Neural cell (in vitro differentiated cells): ENCODE measurements around the gene MTX3. TPM values are rescaled to one million over a fixed set of nuclear protein-coding genes. Genes with fewer than 3 reads are reported as not detected.

Source experiments
- H2AFZ ChIP-seq: fragments of 200-600, 300-800 bp; sonication (generic), shearing (Covaris generic); 2 replicates; pipeline ENCODE4 v1.6.0; 2014; ENCODE audit warnings: low read depth, mild to moderate bottlenecking, antibody characterized with exemption, low read length, moderate library complexity
- H3F3A ChIP-seq: fragments of 200-600 bp; shearing (Covaris generic); 2 replicates; pipeline ENCODE4 v1.6.1; 2016; ENCODE audit warnings: mild to moderate bottlenecking, moderate library complexity, mixed read lengths, antibody characterized with exemption, low read length; ENCODE audit not compliant: insufficient read depth, poor library complexity, severe bottlenecking
- H3K27ac ChIP-seq: fragments of 200-600, 300-800 bp; sonication (generic), shearing (Covaris generic); 2 replicates; pipeline ENCODE4 v1.5.1; 2014; ENCODE audit warnings: mild to moderate bottlenecking, low read length, moderate library complexity
- H3K27me3 ChIP-seq: fragments of 300-800, 200-600 bp; sonication (generic), shearing (Covaris generic); 2 replicates; pipeline ENCODE4 v1.6.0; 2014; ENCODE audit warnings: mild to moderate bottlenecking, low read depth, low read length, moderate library complexity; ENCODE audit not compliant: insufficient read depth
- H3K36me3 ChIP-seq: fragments of 300-800, 200-600 bp; sonication (generic), shearing (Covaris generic); 2 replicates; pipeline ENCODE4 v1.5.1; 2014; ENCODE audit warnings: mild to moderate bottlenecking, antibody characterized with exemption, low read length, moderate library complexity; ENCODE audit not compliant: insufficient read depth
- H3K4me2 ChIP-seq: fragments of 300-800, 200-600 bp; sonication (generic), shearing (Covaris generic); 2 replicates; pipeline ENCODE4 v1.6.0; 2014; ENCODE audit warnings: mild to moderate bottlenecking, low read length
- H3K4me3 ChIP-seq: fragments of 300-800, 200-600 bp; sonication (generic), shearing (Covaris generic); 2 replicates; pipeline ENCODE4 v1.5.1; 2014; ENCODE audit warnings: mild to moderate bottlenecking, low read length, moderate library complexity
- H3K79me2 ChIP-seq: fragments of 200-600 bp; shearing (Covaris generic); replicated peaks from 2 replicates; pipeline ENCODE4 v1.6.0; 2014; ENCODE audit warnings: mild to moderate bottlenecking, low read length, moderate library complexity; ENCODE audit not compliant: insufficient read depth
- H3K9ac ChIP-seq: fragments of 300-800, 200-600 bp; sonication (generic), shearing (Covaris generic); 2 replicates; pipeline ENCODE4 v1.6.1; 2016; ENCODE audit warnings: mild to moderate bottlenecking, low read length, mixed read lengths
- H3K9me2 ChIP-seq: fragments of 200-600 bp; shearing (Covaris generic); 2 replicates; pipeline ENCODE4 v1.6.1; 2016; ENCODE audit warnings: mild to moderate bottlenecking, low read length, mixed read lengths; ENCODE audit not compliant: insufficient read depth
- H3K9me3 ChIP-seq: fragments of 200-600, 300-800 bp; sonication (generic), shearing (Covaris generic); 2 replicates; pipeline ENCODE4 v1.6.1; 2016; ENCODE audit warnings: mild to moderate bottlenecking, mixed run types, low read length, moderate library complexity, mixed read lengths
- H4K20me1 ChIP-seq: fragments of 200-600 bp; shearing (Covaris generic); 2 replicates; pipeline ENCODE4 v1.6.1; 2016; ENCODE audit warnings: mild to moderate bottlenecking, mixed run types; ENCODE audit not compliant: insufficient read depth
- CTCF ChIP-seq: fragments of 450-650 bp; IDR thresholded peaks from 2 replicates; pipeline ENCODE4 v1.5.1; 2014; ENCODE audit warnings: antibody characterized with exemption, mild to moderate bottlenecking, moderate library complexity; ENCODE audit not compliant: poor library complexity, severe bottlenecking
- EP300 ChIP-seq: fragments of 450-650 bp; conservative IDR thresholded peaks from 2 replicates; pipeline ENCODE4 v1.6.1; 2014; ENCODE audit warnings: antibody characterized with exemption, mild to moderate bottlenecking, moderate library complexity; ENCODE audit not compliant: poor library complexity, severe bottlenecking
- EZH2 ChIP-seq: fragments of 200-600, 300-800 bp; shearing (Covaris generic), sonication (generic); IDR thresholded peaks from 2 replicates; pipeline ENCODE4 v1.6.1; 2014; ENCODE audit warnings: antibody characterized with exemption, low read length, borderline replicate concordance, mild to moderate bottlenecking; ENCODE audit not compliant: insufficient read depth, poor library complexity, severe bottlenecking
- MXI1 ChIP-seq: fragments of 450-650 bp; conservative IDR thresholded peaks from 2 replicates; pipeline ENCODE4 v1.6.1; 2014; ENCODE audit warnings: antibody characterized with exemption, mild to moderate bottlenecking; ENCODE audit not compliant: poor library complexity, severe bottlenecking
- POLR2AphosphoS5 ChIP-seq: IDR thresholded peaks from 2 replicates; pipeline ENCODE4 v1.6.1; 2012
- RAD21 ChIP-seq: fragments of 450-650 bp; conservative IDR thresholded peaks from 2 replicates; pipeline ENCODE4 v1.6.1; 2014; ENCODE audit warnings: antibody characterized with exemption, mild to moderate bottlenecking, moderate library complexity
- REST ChIP-seq: IDR thresholded peaks from 2 replicates; pipeline ENCODE4 v1.6.1; 2012; ENCODE audit warnings: borderline replicate concordance
- SMC3 ChIP-seq: fragments of 450-650 bp; conservative IDR thresholded peaks from 2 replicates; pipeline ENCODE4 v1.6.1; 2014; ENCODE audit warnings: antibody characterized with exemption, mild to moderate bottlenecking, moderate library complexity; ENCODE audit not compliant: poor library complexity
- TAF1 ChIP-seq: IDR thresholded peaks from 2 replicates; pipeline ENCODE4 v1.6.1; 2012; ENCODE audit warnings: low read depth
- polyA plus RNA-seq: library from polyadenylated mRNA; depleted of rRNA; stranded (reverse); fragments of >200 nt; gene quantifications from 2 replicates; pipeline ENCODE4 v1.2.3, GENCODE V29; 2014

MTX3 gene
- polyA plus RNA-seq, 1 donor from 2014 or later, result 20.8 TPM

GRCh38 chr5:79938468-79938867, 52.6 kb downstream of the MTX3 start:
- no peaks in the 10 kb centered on the region for H3K9me2 ChIP-seq
- H4K20me1 ChIP-seq, result no peaks in the 10 kb centered on the region
- no peak overlapping the region for H2AFZ ChIP-seq
- no peaks in the 10 kb centered on the region for H3K79me2 ChIP-seq
- no peaks in the 10 kb centered on the region for H3K9me3 ChIP-seq
- H3K4me3 ChIP-seq, result no peak overlapping the region
- no peak overlapping the region for H3K9ac ChIP-seq
- no peak overlapping the region for H3K4me2 ChIP-seq
- TF ChIP-seq REST (no peak), MXI1 (no peak), EP300 (no peak), CTCF (no peak), SMC3 (no peak), TAF1 (no peak), RAD21 (no peak), POLR2AphosphoS5 (no peak), EZH2 (no peak)
- no peak overlapping the region for H3K27ac ChIP-seq
- no peaks in the 10 kb centered on the region for H3K36me3 ChIP-seq
- no peaks in the 10 kb centered on the region for H3F3A ChIP-seq
- no peaks in the 10 kb centered on the region for H3K27me3 ChIP-seq

- Histone ChIP-seq H3K4me3 (no peak overlapping the region), H3K4me2 (no peak overlapping the region), H3K9me3 (no peaks in the 10 kb centered on the region), H3K36me3 (no peaks in the 10 kb centered on the region), H3K9ac (no peak overlapping the region), H3K79me2 (no peaks in the 10 kb centered on the region), H3K27ac (no peak overlapping the region), H2AFZ (no peak overlapping the region), H3K27me3 (no peaks in the 10 kb centered on the region), H4K20me1 (no peaks in the 10 kb centered on the region), H3K9me2 (no peaks in the 10 kb centered on the region), H3F3A (no peaks in the 10 kb centered on the region)
- no peak for TF ChIP-seq CTCF
- no peak for TF ChIP-seq RAD21
- no peak for TF ChIP-seq TAF1
Measured at GRCh38 chr5:79936646-79937216, 54.3 kb downstream of the MTX3 start.
